HepG2 (cell line): Measurements from ENCODE around the gene MASTL.
"Not testable (repeated sequence)": the region's sequence is repeated elsewhere in the genome, so short reads cannot be mapped to it uniquely, and the experiment has no call there.

Source experiments
- CTCF ChIP-seq: sonication (generic); formaldehyde crosslinking; IDR thresholded peaks from 2 replicates; pipeline ENCODE4 v1.5.0; 2020; ENCODE audit warnings: mild to moderate bottlenecking, missing genetic modification reagents, moderate library complexity
- IKZF1 ChIP-seq: fragments of 450-650 bp; IDR thresholded peaks from 2 replicates; pipeline ENCODE4 v1.7.1; 2016

GRCh38 chr10:27156566-27156965 lies 1.4 kb downstream of the MASTL start:
- not testable (repeated sequence) for TF ChIP-seq CTCF (CRISPR knock-in tag); IKZF1
